Measurements from ENCODE around the gene SMIM12. TPM values are rescaled to one million over a fixed set of nuclear protein-coding genes. Genes with fewer than 3 reads are reported as not detected.
A peak's percentile ranks its signal among the peaks of the same experiment; 100 is the strongest.

The SMIM12 gene
- total RNA-seq, 1 experiment from 2014 or later = 41.4 TPM

GRCh38 chr1:34869760-34870159, 10.2 kb upstream of the SMIM12 start:
- CTCF ChIA-PET = interaction anchor here (0.6 to 4.5 kb wide), 6 partner anchors 9 to 1569 kb away, joined by 3 to 23 read pairs (median 3); partner anchors contain the start of gene SMIM12
- intact Hi-C loops (cut with micrococcal nuclease) = no loop called here
- Mint-ChIP-seq H3K27me3 (ENCODE audit: insufficient read depth, unreplicated experiment) (peaks cover 57% of the 10 kb centered on the region), H3K36me3 (ENCODE audit: insufficient read depth, unreplicated experiment) (no peaks in the 10 kb centered on the region), H3K27ac (ENCODE audit: low read depth, unreplicated experiment) (no peak overlapping the region), H3K9me3 (ENCODE audit: unreplicated experiment) (no peaks in the 10 kb centered on the region), H3K4me1 (ENCODE audit: insufficient read depth, unreplicated experiment) (no peaks in the 10 kb centered on the region), H3K4me3 (ENCODE audit: unreplicated experiment) (no peak overlapping the region)
- no peak for DNase-seq (ENCODE audit: unreplicated experiment)
- POLR2A ChIA-PET = no interaction called here
- no peak for TF ChIP-seq CTCF (IDR thresholded peaks at IDR 0.05; ENCODE audit: unreplicated experiment)
- BruUV-seq (replicated peaks) = no TSS peak

- Mint-ChIP-seq H3K4me1 (ENCODE audit: insufficient read depth, unreplicated experiment) (no peaks in the 10 kb centered on the region), H3K27ac (ENCODE audit: low read depth, unreplicated experiment) (peak overlapping the region; percentile 24), H3K9me3 (ENCODE audit: unreplicated experiment) (no peaks in the 10 kb centered on the region), H3K27me3 (ENCODE audit: insufficient read depth, unreplicated experiment) (peaks cover 53% of the 10 kb centered on the region), H3K4me3 (ENCODE audit: unreplicated experiment) (no peak overlapping the region), H3K36me3 (ENCODE audit: insufficient read depth, unreplicated experiment) (no peaks in the 10 kb centered on the region)
- ChIA-PET CTCF (interaction anchor here (0.6 to 4.5 kb wide), 6 partner anchors 8 to 114 kb away, joined by 3 to 23 read pairs (median 4); partner anchors contain the start of genes GJB5 and SMIM12), POLR2A (no interaction called here)
- BruUV-seq (replicated peaks) = no TSS peak
- intact Hi-C loops (cut with micrococcal nuclease) = no loop called here
- no peak for DNase-seq (ENCODE audit: unreplicated experiment)
- TF ChIP-seq CTCF (IDR thresholded peaks at IDR 0.05; ENCODE audit: unreplicated experiment) = no peak
Observed at GRCh38 chr1:34868230-34869049, 8.9 kb upstream of the SMIM12 start.

- TF ChIP-seq CTCF (IDR thresholded peaks at IDR 0.05; ENCODE audit: unreplicated experiment) = no peak
- Mint-ChIP-seq H3K9me3 (ENCODE audit: unreplicated experiment) (no peaks in the 10 kb centered on the region), H3K36me3 (ENCODE audit: insufficient read depth, unreplicated experiment) (no peaks in the 10 kb centered on the region), H3K27me3 (ENCODE audit: insufficient read depth, unreplicated experiment) (peaks cover 43% of the 10 kb centered on the region), H3K4me1 (ENCODE audit: insufficient read depth, unreplicated experiment) (no peaks in the 10 kb centered on the region), H3K4me3 (ENCODE audit: unreplicated experiment) (peak overlapping the region; percentile 14), H3K27ac (ENCODE audit: low read depth, unreplicated experiment) (no peak overlapping the region)
- intact Hi-C loops (cut with micrococcal nuclease) = no loop called here
- ChIA-PET POLR2A (interaction anchor here (1.1 to 2.1 kb wide), 4 partner anchors 9 to 113 kb away, joined by 3 to 7 read pairs (median 4); partner anchors contain the start of genes GJB3 and GJB5), CTCF (interaction anchor here (0.7 to 4.7 kb wide), 16 partner anchors 11 to 444 kb away, joined by 3 to 33 read pairs (median 4); partner anchors contain the start of genes GJB5 and TMEM35B)
- no TSS peak for BruUV-seq (replicated peaks)
- no peak for DNase-seq (ENCODE audit: unreplicated experiment)
Observed at GRCh38 chr1:34867415-34867814, 7.9 kb upstream of the SMIM12 start.

GRCh38 chr1:34866762-34867109, 7.2 kb upstream of the SMIM12 start:
- Mint-ChIP-seq H3K27ac (ENCODE audit: low read depth, unreplicated experiment) (peak overlapping the region; percentile 51), H3K4me3 (ENCODE audit: unreplicated experiment) (peak overlapping the region; percentile 73), H3K4me1 (ENCODE audit: insufficient read depth, unreplicated experiment) (no peaks in the 10 kb centered on the region), H3K27me3 (ENCODE audit: insufficient read depth, unreplicated experiment) (peaks cover 36% of the 10 kb centered on the region), H3K36me3 (ENCODE audit: insufficient read depth, unreplicated experiment) (no peaks in the 10 kb centered on the region), H3K9me3 (ENCODE audit: unreplicated experiment) (no peaks in the 10 kb centered on the region)
- no peak for DNase-seq (ENCODE audit: unreplicated experiment)
- TF ChIP-seq CTCF (IDR thresholded peaks at IDR 0.05; ENCODE audit: unreplicated experiment) = no peak
- intact Hi-C loops (cut with micrococcal nuclease) = loop anchor here (1.0 kb wide), 1 partner anchor 80 kb away; no protein-coding TSS in a partner anchor
- no TSS peak for BruUV-seq (replicated peaks)
- ChIA-PET POLR2A (interaction anchor here (1.0 to 2.1 kb wide), 6 partner anchors 9 to 112 kb away, joined by 3 to 8 read pairs (median 4); partner anchors contain the start of genes GJB3 and GJB5), CTCF (interaction anchor here (0.5 to 4.7 kb wide), 27 partner anchors 8 to 1250 kb away, joined by 3 to 33 read pairs (median 3); partner anchors contain the start of genes GJB3 and TMEM35B)
